GM19372 (cell line): ENCODE measurements around the gene IPPK.
"Not testable (repeated sequence)": the region's sequence is repeated elsewhere in the genome, so short reads cannot be mapped to it uniquely, and the experiment has no call there.

Experiments
- ATAC-seq: cut with Tn5 transposase; IDR thresholded peaks from one replicate; pipeline ENCODE4 v1.9.1; 2021; ENCODE audit warnings: mild to moderate bottlenecking, low read depth, moderate library complexity; ENCODE audit not compliant: unreplicated experiment

Gene IPPK

GRCh38 chr9:92640398-92641091, 29.4 kb downstream of the IPPK start:
- no peak for ATAC-seq

GRCh38 chr9:92639791-92640271, 30.1 kb downstream of the IPPK start:
- ATAC-seq = no peak

GRCh38 chr9:92639124-92639523, 30.8 kb downstream of the IPPK start:
- ATAC-seq = no peak

GRCh38 chr9:92638621-92639101, 31.3 kb downstream of the IPPK start:
- ATAC-seq = no peak

- ATAC-seq = no peak
Measured at GRCh38 chr9:92637886-92638620, 31.9 kb downstream of the IPPK start.

- no peak for ATAC-seq
Measured at GRCh38 chr9:92637326-92637725, 32.6 kb downstream of the IPPK start.

GRCh38 chr9:92636627-92637026, 33.3 kb downstream of the IPPK start:
- ATAC-seq = no peak

DNA sequence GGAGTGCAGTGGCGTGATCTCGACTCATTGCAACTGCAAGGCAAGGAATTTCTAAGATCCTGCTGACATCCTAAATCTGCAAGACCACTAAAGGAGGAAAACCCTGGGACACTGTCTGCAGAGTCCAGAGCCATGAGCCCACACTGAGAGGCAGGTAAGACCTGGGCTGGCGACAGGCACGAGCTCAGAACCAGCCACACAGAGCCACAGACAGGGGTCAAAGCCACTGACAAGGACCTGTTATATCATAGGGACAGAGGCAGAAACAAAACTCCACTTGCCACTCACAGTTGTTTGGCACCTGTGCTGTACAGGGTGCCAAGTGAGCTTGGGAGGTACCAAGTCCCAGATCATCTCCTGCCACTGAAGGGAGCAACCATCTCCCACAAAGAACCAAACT, 34.2 kb downstream of the IPPK start:
- ATAC-seq = no peak

DNA sequence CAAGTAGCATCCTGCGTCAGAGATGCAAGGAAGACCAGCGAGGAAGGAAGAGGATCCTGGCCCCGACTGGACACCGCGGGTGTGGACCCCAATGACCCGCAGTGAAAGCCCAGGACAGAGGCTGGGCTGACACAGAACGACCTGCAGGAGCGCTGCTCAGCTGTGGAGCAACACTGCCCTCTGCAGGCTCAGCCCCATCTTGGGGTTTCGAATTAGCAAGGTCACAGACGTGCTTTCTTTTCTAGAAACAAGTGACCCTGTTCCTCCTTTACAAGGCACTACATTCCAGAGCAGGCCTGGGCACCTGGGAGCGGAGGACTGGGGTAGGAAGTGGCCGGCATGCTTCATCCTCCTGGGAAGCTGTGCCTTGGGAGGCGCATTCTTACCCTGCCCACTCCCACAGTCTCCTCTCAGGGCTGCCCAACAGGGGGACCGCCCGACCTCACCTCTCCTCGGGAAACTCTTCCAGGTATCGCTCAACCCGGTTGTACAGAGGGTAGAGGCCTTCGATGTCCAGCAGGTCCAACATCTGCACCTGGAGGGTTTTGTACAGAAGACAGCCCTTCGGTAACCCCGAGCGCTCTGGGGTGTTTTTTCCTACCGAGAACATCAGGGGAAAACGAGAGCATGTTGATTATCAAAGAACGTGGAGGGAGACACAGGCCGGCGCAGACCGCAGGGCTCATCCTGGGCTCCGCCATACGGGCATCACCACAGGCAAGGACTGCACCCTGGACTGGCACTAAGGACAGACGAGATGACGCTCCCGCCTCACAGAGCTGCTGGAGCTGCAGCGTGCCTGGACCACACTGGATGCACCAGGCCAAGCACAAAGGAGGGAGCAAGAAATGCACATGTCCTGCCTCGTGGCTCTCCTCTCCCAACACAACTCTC, 35.0 kb downstream of the IPPK start:
- no peak for ATAC-seq

DNA sequence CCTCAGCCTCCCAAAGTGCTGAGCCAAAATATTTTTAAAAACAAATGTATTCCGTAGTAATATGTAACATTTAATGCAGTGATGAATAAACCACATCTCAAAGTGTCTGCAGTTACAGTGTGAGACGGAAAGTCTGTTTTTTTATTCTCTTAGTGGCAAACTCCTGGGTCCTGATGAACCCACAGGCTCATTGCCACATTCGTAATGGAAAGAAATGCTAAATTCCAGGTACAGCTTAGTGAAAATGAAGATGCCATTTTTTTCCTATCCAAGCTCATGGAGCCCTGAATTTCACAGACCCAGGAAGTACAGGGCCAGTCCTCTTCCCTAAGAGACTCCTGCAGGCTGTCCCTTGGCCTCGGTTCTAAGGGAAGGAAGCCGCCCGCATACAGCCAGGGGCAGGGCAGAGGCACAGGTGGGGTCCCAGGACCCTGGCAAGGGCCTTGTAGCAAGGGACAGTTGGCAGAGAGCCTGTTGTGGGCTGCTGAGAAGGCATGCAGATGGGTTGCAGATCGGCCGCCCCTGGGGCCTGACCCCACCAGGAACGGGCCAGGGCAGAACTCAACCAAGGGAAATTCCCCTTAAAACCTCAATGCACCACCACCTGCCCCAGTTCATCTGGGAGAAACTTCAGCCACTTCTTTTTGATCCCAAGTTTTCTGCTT, 36.2 kb downstream of the IPPK start:
- ATAC-seq = no peak

- ATAC-seq = no peak
Measured at GRCh38 chr9:92632641-92633040, 37.3 kb downstream of the IPPK start.

DNA sequence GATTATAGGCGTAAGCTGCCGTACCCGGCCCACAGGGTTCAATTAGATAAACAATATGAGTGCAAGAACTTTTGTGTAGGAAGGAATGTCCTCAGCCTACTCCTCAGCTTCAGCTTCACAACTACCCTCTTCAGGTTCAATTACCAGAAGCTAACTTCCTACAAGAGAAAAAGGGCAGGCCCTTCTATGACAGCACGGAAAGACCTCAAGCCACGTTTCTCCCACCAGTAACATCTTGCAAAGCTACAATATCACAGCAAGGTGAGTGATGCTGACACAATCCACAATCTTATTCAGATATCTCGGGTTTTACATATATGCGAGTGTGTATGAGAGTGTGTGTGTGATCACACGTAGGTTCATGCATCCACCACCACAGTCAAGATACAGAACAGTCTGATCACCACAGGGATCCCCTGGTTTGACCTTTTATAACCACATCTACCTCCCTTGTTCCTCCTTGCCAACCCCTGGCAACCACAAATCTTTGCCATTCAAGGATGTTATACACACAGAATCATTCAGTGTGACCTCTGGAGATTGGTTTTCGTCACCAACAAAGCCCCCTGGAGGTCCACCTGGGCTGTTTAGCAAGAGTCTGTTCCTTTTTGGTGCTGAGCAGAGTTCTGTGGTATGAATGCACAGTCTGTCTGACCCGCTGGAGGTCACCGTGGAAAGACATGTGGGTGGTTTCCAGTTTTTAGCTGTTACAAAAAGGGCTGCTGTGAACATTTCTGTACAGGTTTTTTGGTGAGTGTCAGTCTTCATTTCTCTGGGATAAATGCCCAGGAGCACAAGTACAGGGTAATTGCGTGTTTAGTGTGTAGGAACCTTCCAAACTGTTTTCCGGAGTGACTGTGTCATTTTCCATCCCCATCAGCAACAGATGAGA, 38.2 kb downstream of the IPPK start:
- ATAC-seq = no peak

DNA sequence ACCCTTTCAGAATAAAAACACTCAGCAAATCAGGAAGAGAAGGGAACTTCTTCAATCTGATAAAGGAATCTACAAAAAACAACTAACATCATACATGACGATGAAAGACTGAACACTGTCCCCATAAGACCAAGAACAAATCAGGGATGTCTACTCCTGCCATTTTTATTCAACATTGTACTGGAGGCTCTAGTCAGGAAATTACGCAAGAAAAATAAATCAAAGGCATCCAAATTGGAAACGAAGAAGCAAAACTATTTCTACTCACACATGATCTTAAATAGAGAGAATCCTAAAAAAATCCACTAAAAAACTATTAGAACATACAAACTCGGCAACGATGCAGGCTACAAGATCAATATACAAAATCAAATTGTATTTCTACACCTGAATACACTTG, 42.3 kb downstream of the IPPK start:
- ATAC-seq = no peak

DNA sequence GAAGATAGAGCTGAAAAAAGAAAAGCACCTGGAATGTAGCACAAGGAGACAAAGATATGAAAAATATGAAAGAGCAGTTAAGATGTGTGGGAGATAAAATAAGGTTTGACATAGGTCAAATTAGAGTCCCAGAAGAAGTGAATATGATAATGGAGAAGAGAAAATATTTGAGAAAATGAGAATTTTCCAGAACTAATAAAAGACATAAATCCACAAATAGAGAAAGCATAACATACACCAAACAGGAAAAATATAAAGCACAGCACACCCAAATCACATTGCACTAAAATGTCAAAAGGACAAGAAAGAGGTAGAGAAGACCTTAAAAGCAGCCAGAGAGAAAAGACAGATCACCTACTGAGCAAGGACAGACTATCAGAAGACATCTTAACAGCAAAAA, 43.4 kb downstream of the IPPK start:
- ATAC-seq = no peak

DNA sequence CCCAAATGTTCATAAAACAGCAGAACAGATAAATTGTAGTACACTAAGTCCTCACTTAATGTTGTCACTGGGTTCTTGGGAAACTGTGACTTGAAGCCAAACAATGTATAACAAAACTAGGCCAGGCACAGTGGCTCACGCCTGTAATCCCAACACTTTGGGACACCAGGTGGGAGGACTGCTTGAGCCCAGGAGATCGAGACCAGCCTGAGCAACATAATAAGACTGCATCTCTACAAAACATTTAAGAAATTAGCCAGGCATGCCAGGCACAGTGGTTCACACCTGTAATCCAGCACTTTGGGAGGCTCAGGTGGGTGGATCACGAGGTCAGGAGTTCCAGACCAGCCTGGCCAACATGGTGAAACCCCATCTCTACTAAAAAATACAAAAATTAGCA, 46.0 kb downstream of the IPPK start:
- not testable (repeated sequence) for ATAC-seq

GRCh38 chr9:92620845-92621244, 49.1 kb downstream of the IPPK start:
- ATAC-seq = no peak

GRCh38 chr9:92619601-92620300, 50.2 kb downstream of the IPPK start:
- no peak for ATAC-seq

DNA sequence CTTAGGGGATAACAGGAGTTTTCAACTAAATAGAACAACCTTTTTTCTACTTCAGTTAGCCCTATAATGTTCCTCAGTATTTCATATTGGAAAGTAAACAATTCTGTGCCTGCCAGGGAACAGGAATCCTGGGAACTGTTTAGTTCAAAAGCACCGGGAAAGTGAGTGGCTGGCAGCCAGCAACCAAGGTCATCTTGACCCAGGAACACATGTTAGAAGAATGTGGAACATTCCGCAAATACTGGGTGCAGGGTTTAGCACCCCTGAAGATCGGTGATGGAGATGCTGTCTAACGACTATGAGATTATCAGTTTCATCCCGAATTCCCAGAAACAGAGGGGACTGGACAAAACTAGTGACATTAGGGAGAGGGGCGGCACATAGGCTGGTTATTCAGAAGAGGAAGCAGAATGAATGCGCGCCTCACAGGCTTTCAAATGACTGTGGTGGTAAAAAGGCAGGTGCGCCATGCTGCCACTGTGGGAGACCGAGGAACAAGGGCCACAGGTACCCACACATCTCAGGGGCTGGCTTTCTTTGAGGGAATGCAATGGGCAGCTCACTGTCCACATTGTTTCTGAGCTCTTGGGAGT, 51.2 kb downstream of the IPPK start:
- ATAC-seq = no peak
